GM18861 (cell line): ENCODE data around the gene CRYBB2.
"Not testable (repeated sequence)": the region's sequence is repeated elsewhere in the genome, so short reads cannot be mapped to it uniquely, and the experiment has no call there.

Experiments used
- ATAC-seq: cut with Tn5 transposase; IDR thresholded peaks from one replicate; pipeline ENCODE4 v1.9.1; 2021; ENCODE audit not compliant: unreplicated experiment

Gene CRYBB2

GRCh38 chr22:25232301-25232700 is 12.9 kb downstream of the CRYBB2 start:
- ATAC-seq = no peak

GRCh38 chr22:25233706-25234105 is 14.3 kb downstream of the CRYBB2 start:
- not testable (repeated sequence) for ATAC-seq

GRCh38 chr22:25235547-25236290 is 16.3 kb downstream of the CRYBB2 start:
- peak; percentile 52 for ATAC-seq

- ATAC-seq = no peak
Measured at GRCh38 chr22:25236417-25236816, 17.0 kb downstream of the CRYBB2 start.

GRCh38 chr22:25237503-25237902 is 18.1 kb downstream of the CRYBB2 start:
- ATAC-seq = no peak

- not testable (repeated sequence) for ATAC-seq
Measured at GRCh38 chr22:25238058-25238457, 18.6 kb downstream of the CRYBB2 start.

- not testable (repeated sequence) for ATAC-seq
Measured at GRCh38 chr22:25255169-25255568, 35.7 kb downstream of the CRYBB2 start.

- ATAC-seq = not testable (repeated sequence)
Measured at GRCh38 chr22:25267567-25267966, 48.1 kb downstream of the CRYBB2 start.

GRCh38 chr22:25268902-25269301 is 49.5 kb downstream of the CRYBB2 start:
- ATAC-seq = not testable (repeated sequence)

GRCh38 chr22:25270061-25270460 is 50.6 kb downstream of the CRYBB2 start:
- not testable (repeated sequence) for ATAC-seq

GRCh38 chr22:25273231-25273630 is 53.8 kb downstream of the CRYBB2 start:
- not testable (repeated sequence) for ATAC-seq

GRCh38 chr22:25273928-25274327 is 54.5 kb downstream of the CRYBB2 start:
- ATAC-seq = not testable (repeated sequence)

GRCh38 chr22:25280118-25280517 is 60.7 kb downstream of the CRYBB2 start:
- not testable (repeated sequence) for ATAC-seq
